Loucy (cell line): ENCODE results near the gene P2RX4.
"Not testable (repeated sequence)": the region's sequence is repeated elsewhere in the genome, so short reads cannot be mapped to it uniquely, and the experiment has no call there.

Experiments
- H2AFZ ChIP-seq: fragments of 200-600 bp; sonication (generic); 2 replicates; pipeline ENCODE4 v1.6.0; 2016; ENCODE audit warnings: antibody characterized with exemption, mild to moderate bottlenecking, low read length, moderate library complexity
- H3F3A ChIP-seq: fragments of 200-600 bp; 2 replicates; pipeline ENCODE4 v1.6.0; 2016; ENCODE audit warnings: antibody characterized with exemption, low read depth, mild to moderate bottlenecking
- H3K27me3 ChIP-seq: fragments of 200-600 bp; sonication (generic); 2 replicates; pipeline ENCODE4 v1.6.1; 2014; ENCODE audit warnings: low read length, mild to moderate bottlenecking; ENCODE audit not compliant: insufficient read depth, poor library complexity, severe bottlenecking
- H3K36me3 ChIP-seq: fragments of 200-600 bp; sonication (generic); 2 replicates; pipeline ENCODE4 v1.6.1; 2016; ENCODE audit warnings: low read length; ENCODE audit not compliant: insufficient read depth
- H3K4me1 ChIP-seq: fragments of 200-600 bp; sonication (generic); 2 replicates; pipeline ENCODE4 v1.5.1; 2014; ENCODE audit warnings: low read length, mild to moderate bottlenecking; ENCODE audit not compliant: insufficient read depth, poor library complexity, severe bottlenecking
- H3K4me2 ChIP-seq: fragments of 200-600 bp; sonication (generic); 2 replicates; pipeline ENCODE4 v1.6.0; 2014; ENCODE audit warnings: antibody characterized with exemption, low read length, low read depth, mild to moderate bottlenecking; ENCODE audit not compliant: poor library complexity, severe bottlenecking
- H3K4me3 ChIP-seq: fragments of 200-600 bp; sonication (generic); 2 replicates; pipeline ENCODE4 v1.5.1; 2014; ENCODE audit warnings: low read length, mild to moderate bottlenecking, mixed read lengths; ENCODE audit not compliant: poor library complexity, severe bottlenecking
- H3K79me2 ChIP-seq: fragments of 200-600 bp; sonication (generic); 2 replicates; pipeline ENCODE4 v1.6.1; 2014; ENCODE audit warnings: low read length; ENCODE audit not compliant: insufficient read depth
- H3K9ac ChIP-seq: fragments of 200-600 bp; sonication (generic); 2 replicates; pipeline ENCODE4 v1.6.0; 2014; ENCODE audit warnings: mild to moderate bottlenecking, low read depth, low read length, moderate library complexity; ENCODE audit not compliant: poor library complexity, severe bottlenecking
- H3K9me2 ChIP-seq: fragments of 200-600 bp; sonication (generic); replicated peaks from 2 replicates; pipeline ENCODE4 v1.6.1; 2016; ENCODE audit warnings: low read depth, low read length, mixed read lengths
- H3K9me3 ChIP-seq: fragments of 200-600 bp; sonication (generic); 2 replicates; pipeline ENCODE4 v1.6.1; 2014; ENCODE audit warnings: mild to moderate bottlenecking, antibody characterized with exemption, low read length, low read depth; ENCODE audit not compliant: insufficient read depth
- H4K20me1 ChIP-seq: fragments of 200-600 bp; sonication (generic); 2 replicates; pipeline ENCODE4 v1.6.0; 2014; ENCODE audit warnings: antibody characterized with exemption, low read length, mild to moderate bottlenecking; ENCODE audit not compliant: insufficient read depth, poor library complexity, severe bottlenecking
- CTCF ChIP-seq: fragments of 200-600 bp; sonication (generic); conservative IDR thresholded peaks from 2 replicates; pipeline ENCODE4 v1.5.1; 2014; ENCODE audit warnings: mild to moderate bottlenecking, antibody characterized with exemption, low read length
- EZH2phosphoT487 ChIP-seq: fragments of 200-600 bp; IDR thresholded peaks from 2 replicates; pipeline ENCODE4 v1.6.1; 2018; ENCODE audit warnings: antibody characterized with exemption, mild to moderate bottlenecking, moderate library complexity, borderline replicate concordance

The P2RX4 gene

GRCh38 chr12:121279507-121279915 lies 69.6 kb downstream of the P2RX4 start:
- no peaks in the 10 kb centered on the region for H3K4me1 ChIP-seq
- H2AFZ ChIP-seq: no peak overlapping the region
- no peaks in the 10 kb centered on the region for H3K9me2 ChIP-seq
- H3K79me2 ChIP-seq: no peaks in the 10 kb centered on the region
- H3K9ac ChIP-seq: no peak overlapping the region
- H3K9me3 ChIP-seq: no peaks in the 10 kb centered on the region
- H3K27me3 ChIP-seq: no peaks in the 10 kb centered on the region
- H3F3A ChIP-seq: no peaks in the 10 kb centered on the region
- no peak for TF ChIP-seq CTCF
- no peak overlapping the region for H3K4me2 ChIP-seq
- no peak overlapping the region for H3K4me3 ChIP-seq
- H3K36me3 ChIP-seq: no peaks in the 10 kb centered on the region
- H4K20me1 ChIP-seq: no peaks in the 10 kb centered on the region

- not testable (repeated sequence) for H3K36me3 ChIP-seq, H3K27me3 ChIP-seq, H4K20me1 ChIP-seq, H3K4me3 ChIP-seq, H3K9me2 ChIP-seq, H3K4me1 ChIP-seq, H3K9ac ChIP-seq, H3K4me2 ChIP-seq, H2AFZ ChIP-seq, H3F3A ChIP-seq, H3K9me3 ChIP-seq, H3K79me2 ChIP-seq
Observed at GRCh38 chr12:121280531-121280930, 70.6 kb downstream of the P2RX4 start.

GRCh38 chr12:121281116-121281515 lies 71.2 kb downstream of the P2RX4 start:
- not testable (repeated sequence) for H3K4me3 ChIP-seq, H3K4me1 ChIP-seq, H3K36me3 ChIP-seq, H3F3A ChIP-seq, H3K9ac ChIP-seq, H4K20me1 ChIP-seq, H3K27me3 ChIP-seq, H3K9me2 ChIP-seq, H2AFZ ChIP-seq, H3K9me3 ChIP-seq, H3K79me2 ChIP-seq, H3K4me2 ChIP-seq

GRCh38 chr12:121282072-121282742 lies 72.3 kb downstream of the P2RX4 start:
- no peaks in the 10 kb centered on the region for H3K79me2 ChIP-seq
- no peaks in the 10 kb centered on the region for H3K9me3 ChIP-seq
- no peaks in the 10 kb centered on the region for H3F3A ChIP-seq
- no peaks in the 10 kb centered on the region for H3K4me1 ChIP-seq
- no peaks in the 10 kb centered on the region for H3K27me3 ChIP-seq
- no peaks in the 10 kb centered on the region for H4K20me1 ChIP-seq
- H3K4me2 ChIP-seq: no peak overlapping the region
- no peak overlapping the region for H3K4me3 ChIP-seq
- no peak overlapping the region for H3K9ac ChIP-seq
- TF ChIP-seq EZH2phosphoT487 (no peak), CTCF (no peak)
- no peaks in the 10 kb centered on the region for H3K9me2 ChIP-seq
- H3K36me3 ChIP-seq: no peaks in the 10 kb centered on the region
- no peak overlapping the region for H2AFZ ChIP-seq

- H3K9me2 ChIP-seq, H3K27me3 ChIP-seq: not testable (repeated sequence)
Observed at GRCh38 chr12:121282910-121283309, 73.0 kb downstream of the P2RX4 start.

More at GRCh38 chr12:121282910-121283309, 73.0 kb downstream of the P2RX4 start:
- H3K79me2 ChIP-seq, H3K36me3 ChIP-seq, H3K4me3 ChIP-seq, H3K9ac ChIP-seq, H4K20me1 ChIP-seq, H3K9me3 ChIP-seq, H3K4me1 ChIP-seq, H2AFZ ChIP-seq, H3F3A ChIP-seq, H3K4me2 ChIP-seq: not testable (repeated sequence)
